ENCODE results near the gene GLRA3.
"Not testable (repeated sequence)": the region's sequence is repeated elsewhere in the genome, so short reads cannot be mapped to it uniquely, and the experiment has no call there.

GLRA3 gene

DNA sequence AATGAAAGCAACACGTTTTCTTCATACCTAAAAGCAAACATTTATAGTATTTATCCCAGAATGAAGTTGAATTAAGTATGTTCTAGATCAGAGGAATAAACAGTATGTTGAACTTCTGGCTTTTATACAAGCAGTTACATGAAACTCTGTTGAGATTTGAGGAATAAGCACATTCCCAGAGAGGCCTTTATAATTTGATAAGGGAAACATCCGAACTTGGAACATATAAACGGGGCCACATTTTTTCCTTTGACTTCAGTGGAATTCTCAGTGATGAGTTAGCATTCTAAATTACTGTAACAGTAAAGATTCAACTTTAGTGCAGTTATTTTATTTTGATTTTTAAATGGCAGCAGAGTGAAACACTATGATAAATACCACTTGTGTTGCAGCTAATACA, 119.5 kb downstream of the GLRA3 start:
- no peak for DNase-seq

DNA sequence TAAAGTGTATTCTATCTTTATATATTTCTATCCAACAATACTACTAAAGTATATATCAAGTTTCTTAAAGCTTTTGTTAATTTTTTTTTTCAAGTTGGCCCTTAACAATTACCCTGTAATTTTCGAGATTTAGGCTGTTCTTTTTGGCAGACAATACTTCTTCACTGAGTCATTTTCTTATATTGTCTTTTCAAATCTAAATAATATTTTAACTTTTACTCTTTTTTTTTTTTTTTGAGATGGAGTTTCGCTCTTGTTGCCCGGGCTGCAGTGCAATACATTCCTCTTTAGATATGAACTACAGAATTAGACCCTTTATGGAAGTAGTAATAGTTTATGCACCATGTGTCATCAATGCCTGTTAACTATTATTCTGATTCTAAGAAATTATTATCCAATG, 120.7 kb downstream of the GLRA3 start:
- DNase-seq: no peak

DNA sequence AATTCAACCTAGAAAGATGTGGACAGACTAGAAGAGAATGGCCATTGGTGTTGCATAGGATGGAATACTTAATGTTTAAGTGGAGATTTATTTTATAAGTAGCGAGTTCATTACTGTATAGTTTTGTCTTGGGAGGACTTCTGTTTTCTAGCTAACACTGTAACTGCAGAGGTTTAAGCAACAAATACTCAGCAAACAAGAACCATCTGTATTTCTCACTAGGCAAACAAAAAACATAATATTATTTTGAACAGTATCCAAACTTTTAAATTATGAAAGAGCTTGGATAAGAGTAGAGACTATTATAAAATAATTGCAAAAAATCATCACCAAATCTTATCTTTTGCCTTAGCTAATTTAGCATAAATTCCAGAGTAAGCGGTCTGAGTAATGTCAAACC, 121.1 kb downstream of the GLRA3 start:
- DNase-seq: no peak

DNA sequence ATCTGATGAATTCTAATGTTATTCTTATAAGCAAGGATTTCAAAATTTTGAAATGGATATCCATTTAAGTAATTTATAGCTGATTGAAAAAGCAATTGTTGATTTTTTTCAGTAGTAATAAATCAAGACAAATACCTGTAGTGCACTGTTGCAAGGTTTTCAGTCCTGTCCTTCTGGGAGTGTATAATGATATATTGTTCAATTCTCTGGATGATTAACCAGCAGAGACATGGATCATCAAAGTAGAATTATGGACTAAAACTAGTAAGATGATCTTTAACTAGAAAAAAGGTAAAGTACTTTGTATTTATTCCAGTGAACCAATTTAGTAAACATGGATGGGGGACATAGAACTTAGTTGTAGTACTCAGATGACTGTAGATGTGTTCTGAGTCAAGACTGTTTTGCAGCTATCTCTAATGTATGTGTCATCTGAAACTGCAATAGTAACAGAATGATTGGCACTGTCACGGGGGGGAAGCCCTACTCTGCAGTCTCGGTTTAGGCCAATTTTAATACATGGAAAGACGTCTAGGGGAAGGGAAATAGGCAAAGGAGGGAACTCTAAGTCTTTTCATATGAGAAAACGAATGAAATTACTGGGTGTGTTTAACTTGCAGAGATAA, 121.9 kb downstream of the GLRA3 start:
- peak; percentile 45 for DNase-seq

DNA sequence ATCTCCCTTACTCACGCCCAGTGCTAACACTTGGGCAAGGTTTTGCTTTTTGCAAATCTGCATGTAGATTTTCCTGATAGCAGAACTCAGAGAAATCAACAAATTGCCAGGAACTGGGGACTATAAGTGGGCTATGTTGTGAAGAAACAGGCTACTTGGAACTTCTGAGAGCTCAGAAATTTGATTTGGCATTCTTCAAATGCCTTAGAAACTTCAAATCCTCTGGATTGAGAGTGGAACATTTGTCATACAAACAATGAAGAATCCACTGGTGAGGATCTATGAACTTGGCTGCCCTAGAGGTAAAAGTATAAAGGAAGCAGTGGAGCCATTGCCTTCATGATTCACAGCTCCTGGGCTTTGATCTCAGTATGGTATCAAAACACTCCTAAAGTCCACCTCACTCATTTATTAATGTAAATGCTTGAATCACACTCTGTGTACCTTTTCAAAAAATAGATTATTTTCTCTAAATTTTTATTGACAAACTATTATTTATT, 126.0 kb downstream of the GLRA3 start:
- no peak for DNase-seq

DNA sequence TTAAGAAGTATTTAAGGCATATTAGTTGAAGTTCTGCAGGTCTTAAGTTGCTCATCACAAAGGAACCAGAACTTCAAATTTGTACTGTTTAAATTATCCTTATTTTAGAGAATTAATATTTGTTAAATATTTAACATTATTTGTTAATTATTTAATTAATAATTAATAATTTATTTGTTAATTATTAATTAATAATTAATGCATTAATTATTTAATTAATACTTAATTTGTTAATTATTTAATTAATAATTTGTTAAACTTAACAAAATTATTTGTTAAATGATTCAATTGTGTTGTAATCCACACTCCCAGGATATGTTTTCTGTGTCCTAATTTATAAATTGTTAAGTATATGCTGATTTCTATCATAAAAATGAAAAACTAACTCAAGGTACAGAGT, 129.4 kb downstream of the GLRA3 start:
- no peak for DNase-seq

DNA sequence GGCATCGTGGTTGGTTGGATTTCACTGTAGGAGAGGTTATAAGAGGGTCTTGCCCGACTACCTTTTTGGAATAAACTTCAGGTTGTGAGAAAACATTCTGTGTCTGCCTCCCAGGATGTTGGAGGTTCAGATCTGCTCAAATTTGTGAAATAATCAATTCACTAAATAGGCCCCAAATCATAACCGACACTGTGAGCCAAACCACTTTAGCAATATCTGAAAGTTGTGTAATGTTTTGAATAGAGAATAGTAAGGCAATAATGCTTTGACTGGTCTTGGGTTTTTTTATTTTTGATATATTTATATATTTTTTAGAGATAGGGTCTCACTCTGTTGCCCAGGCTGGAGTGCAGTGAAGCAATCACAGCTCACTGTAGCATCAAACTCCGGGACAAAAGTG, 131.2 kb downstream of the GLRA3 start:
- DNase-seq: no peak

DNA sequence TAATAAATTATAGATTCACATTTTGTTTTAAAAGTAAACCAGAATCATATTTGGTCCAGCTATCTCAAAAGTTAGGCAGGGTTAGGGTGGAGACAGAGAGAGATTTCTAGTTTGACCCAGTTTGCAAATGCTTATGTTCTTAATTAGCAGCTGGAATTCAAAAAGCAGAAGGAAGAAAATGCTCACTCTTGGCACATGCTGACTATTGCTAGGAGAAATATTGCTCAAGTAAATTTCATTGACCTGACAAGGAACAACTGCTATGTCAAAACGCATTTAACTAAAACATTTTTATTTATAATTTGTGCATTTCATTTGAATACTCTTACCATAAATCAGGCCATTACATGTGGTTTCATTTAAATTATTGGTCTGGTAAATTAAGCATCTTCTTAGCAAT, 131.8 kb downstream of the GLRA3 start:
- no peak for DNase-seq

DNA sequence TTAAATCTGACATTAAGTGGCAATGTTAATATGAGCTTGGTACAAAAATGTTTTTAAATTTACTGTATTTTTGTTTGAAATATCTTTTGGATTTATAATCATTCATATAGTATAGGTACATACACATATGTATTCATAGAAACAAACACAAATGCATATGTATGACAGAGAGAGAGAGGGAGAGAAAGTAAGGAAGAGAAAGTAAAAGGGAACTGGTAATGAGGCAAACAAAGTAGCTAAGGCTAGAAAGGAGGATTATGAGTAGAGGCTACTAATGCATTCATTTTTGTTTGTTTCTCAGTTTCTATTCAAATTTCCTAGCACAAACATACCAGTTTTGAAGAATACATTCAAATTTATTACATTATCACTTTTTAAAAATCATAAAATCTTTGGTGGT, 132.4 kb downstream of the GLRA3 start:
- no peak for DNase-seq

DNA sequence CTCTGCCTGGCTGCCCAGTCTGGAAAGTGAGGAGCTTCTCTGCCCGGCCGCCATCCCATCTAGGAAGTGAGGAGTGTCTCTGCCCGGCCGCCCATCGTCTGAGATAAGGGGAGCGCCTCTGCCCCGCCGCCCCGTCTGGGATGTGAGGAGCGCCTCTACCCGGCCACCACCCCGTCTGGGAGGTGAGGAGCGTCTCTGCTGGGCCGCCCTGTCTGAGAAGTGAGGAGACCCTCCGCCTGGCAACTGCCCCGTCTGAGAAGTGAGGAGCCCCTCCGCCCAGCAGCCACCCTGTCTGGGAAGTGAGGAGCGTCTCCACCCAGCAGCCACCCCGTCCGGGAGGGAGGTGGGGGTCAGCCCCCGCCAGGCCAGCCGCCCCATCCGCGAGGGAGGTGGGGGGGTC, 137.2 kb downstream of the GLRA3 start:
- not testable (repeated sequence) for DNase-seq

DNA sequence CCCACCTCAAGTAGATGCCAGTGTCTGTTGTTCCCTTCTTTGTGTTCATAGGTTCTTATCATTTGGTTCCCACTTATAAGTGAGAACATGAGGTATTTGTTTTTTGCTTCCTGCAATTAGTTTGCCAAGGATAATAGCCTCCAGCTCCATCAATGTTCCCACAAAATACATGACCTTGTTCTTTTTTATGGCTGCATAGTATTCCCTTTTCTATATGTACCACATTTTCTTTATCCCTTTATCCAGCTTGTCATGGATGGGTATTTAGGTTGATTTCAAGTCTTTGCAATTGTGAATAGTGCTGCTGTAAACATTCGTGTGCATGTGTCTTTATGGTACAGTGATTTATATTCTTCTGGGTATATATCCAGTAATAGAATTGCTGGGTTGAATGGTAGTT, 138.4 kb downstream of the GLRA3 start:
- DNase-seq: no peak

DNA sequence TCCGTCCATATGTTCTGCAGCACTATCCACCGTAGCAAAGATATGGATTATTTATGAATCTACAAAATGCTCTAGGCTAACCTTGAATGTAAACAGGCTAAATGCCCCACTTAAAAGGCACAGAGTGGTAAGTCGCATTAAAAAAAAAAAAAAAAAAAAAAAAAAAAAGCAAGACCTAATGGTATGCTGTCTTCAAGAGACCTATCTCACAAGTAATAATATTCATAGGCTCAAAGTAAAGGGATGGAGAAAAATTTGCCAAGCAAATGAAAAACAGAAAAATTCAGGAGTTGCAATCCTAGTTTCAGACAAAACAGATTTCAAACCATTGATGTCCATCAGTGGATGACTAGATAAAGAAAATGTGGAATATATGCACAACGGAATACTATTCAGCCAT, 139.4 kb downstream of the GLRA3 start:
- DNase-seq: no peak

DNA sequence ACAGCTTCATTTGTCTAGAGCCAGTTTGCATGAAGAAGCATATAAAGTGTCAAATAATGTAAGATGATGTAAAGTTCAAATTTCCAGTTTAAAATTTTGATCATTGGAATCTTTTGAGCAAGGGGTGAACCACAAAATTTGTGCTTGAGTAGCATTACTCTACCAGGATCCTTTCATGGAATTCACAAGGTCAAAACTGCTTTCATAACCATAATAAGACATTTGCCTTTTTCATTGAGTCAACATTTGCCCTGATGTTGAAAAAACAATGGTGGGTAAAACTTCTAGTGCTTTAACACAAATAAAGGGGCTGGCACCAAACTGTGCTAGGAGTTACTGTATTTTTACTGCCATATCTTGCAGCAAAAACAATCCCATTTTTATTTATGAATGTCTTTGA, 142.2 kb downstream of the GLRA3 start:
- DNase-seq: no peak

DNA sequence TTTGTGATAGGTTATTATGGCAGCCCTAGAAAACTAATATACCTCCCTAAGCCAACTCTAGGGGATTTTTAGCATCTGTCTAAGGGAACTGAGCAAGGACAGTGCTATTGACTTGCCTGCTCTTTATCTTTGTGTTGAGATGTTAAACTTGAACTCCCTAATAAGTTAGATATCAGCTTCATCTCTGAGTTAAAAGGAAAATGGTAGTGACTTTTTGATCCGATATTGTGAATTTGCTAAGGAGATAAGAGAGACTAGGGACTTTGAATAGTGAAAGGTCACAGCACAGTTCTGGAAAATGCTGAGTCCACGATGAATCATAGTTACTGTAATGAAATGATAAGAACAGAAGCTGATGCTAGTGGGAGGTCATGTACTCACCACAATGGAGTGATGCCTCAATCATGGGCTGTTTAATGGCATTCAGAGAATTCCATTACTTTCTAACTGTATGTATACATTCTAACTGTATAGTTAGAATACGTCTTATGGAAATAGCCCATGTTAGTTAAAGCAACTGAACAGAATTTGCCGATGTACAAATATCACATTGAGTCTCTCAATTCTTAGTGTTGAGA, 147.2 kb downstream of the GLRA3 start:
- DNase-seq: peak; percentile 39

DNA sequence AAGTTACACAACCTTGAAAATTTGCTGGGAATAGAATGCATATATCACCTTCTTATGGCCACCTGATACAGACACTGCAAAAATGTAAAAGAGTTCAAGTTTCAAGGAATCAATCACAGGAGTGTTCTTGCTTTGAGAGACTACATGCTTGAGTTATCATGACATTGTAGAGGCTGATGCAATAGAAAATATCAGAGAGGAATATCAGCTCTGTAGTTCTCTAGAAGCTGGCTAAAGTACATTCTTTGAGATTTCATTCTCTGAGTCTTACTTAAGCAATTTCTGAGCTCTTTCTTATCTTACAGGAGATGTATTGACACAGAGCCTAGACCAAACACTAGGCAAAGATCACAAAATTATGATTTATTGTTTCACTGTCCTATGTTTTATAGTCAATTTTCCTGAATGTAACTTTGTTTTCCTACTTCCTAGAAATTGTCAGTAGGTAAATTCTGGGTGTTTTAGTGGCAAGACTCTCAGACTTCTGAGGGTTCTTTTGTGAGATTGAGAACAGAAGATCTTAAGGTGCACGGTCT, 154.7 kb downstream of the GLRA3 start:
- DNase-seq: peak; percentile 52

DNA sequence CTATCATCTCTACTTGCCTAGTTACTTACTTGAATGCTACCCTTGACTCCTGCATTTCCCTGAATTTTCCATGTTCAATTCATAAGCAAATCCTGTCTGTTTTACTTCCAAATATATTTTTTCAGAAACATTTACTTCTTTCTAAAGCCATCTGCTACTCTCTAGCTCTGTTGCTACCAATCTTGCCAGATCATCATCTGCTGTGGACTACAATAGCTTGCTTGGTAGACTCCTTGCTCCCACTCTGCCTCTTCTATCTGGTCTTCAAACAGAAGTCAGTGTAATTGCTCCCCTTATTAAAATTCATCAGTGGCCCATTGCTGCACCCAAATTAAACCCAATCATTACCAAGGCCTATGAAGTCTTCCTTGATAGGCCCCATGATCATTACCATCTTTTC, 155.2 kb downstream of the GLRA3 start:
- no peak for DNase-seq

DNA sequence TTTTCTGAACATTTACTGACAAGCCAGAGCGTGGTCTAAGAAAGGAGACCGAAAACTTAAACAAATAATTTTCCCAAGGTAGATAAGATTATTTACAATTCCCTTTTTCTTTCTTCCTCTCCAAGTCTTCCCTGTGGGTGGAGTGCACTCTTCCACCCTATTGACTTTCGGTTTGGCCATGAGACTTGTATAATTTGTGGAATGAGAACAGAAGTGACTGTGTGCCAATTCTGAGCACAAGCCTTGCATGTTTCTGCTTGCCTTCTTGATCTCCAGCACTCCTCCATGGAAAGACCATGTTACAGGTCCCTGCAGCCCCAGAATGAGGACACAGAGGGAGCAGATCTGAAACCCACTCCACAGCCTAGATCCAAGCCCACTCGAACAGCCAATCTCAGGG, 156.8 kb downstream of the GLRA3 start:
- no peak for DNase-seq

DNA sequence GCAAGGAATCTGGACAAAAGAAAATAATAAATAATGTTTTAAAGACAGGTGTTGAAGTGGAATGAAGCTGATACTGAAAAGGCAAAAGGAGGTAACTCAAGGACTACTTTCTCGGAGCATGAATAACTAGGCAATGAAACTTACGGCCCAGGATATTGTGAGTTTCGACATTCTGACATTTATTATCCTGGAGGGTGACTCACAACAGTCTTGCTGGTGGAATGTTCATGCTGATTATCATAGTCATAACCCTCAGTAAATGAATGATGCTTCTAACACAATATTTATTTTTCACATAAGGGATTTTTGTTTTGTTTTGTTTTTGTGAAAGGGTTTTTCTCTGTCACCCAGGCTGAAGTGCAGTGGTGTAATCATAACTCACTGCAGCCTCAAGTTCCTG, 159.8 kb downstream of the GLRA3 start:
- DNase-seq: peak; percentile 97

DNA sequence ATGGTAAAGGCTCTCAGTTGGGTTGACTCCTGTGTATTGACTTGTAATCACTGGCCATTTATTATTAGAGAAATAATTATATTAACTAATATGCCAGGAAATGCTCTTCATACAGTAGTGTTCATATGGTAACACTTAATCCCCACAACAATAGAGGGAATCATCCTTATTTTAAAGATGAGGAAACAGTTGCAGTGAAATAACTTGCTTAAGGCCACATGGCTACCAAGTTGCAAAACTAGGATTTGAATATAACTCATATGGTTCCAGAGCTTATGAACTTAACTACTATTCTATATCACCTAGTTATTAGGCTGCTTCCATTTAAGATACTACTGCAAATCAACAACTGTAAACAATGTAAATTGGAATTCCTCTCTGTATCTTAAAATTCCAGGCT, 163.2 kb downstream of the GLRA3 start:
- no peak for DNase-seq

DNA sequence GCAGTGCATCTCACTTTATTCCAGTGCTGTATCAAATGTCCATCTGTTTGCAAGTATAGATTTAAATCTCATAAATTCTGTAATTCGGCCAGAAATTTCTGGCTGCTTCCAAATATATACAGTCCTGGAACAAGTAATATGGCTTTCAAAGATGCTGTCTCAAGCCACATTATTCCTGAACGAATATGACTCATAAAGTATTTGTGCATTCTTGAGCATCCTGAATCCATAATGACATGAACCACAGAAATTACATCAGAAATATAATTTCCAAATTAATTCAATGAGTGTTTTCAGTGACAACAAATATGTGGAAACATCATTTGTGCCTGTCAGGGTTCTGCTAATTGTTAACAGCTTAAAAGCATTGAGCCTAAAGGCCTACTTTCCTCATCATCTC, 165.8 kb downstream of the GLRA3 start:
- no peak for DNase-seq

DNA sequence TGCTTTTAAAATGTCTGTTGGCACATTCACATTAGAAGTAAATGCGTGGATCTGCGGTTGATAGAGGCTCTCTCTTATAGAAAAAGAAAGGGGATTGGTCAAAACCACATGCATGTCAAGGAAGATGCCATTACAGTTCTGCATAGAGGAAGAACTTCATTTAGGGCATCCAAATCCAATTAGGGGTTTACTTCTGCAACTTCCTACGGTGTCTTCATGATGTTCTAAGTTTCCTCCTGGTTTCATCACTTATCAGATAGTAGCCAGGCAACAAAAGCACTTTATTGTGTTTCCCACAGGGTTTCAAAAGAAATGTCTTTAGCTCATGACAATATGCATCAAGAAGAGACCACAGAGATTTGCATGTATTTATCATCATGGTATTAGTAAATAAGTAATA, 170.8 kb downstream of the GLRA3 start:
- DNase-seq: no peak

DNA sequence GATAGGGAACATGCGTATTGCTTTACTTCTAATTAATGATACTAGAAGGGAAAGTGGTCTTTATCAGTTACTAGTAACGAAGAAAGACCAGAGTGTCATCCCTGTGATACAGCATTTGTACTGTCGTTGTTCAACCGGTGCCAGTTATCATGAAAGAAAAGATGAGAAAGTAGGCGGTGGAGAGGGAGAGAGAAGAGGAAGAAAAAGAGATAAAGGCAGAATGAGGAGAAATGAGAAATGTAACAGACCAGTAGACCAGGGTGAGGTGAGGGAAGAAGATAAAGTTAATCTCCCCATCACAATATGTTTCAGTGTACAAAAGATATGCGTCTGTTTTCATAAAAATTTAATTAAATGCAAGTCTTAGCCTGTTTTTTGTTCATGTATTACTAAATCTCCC, 171.6 kb downstream of the GLRA3 start:
- DNase-seq: no peak

DNA sequence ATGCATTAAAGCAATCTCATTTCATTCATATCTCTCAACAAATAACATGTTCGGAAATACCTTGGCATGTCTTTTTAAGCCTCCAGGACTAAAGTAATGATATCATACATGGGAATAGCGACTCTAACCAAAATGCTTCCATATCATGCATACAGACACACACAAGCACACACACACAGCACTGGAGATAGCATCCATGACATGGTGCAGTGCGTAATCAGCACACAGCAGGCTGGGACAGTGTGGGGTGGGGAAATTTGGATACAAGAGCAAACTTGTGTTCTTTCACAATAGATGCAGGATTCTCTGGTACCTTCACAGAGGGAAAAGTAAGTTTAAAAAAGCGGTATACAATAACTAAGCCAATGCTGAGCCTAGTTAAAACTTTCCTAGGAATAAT, 174.4 kb downstream of the GLRA3 start:
- no peak for DNase-seq

DNA sequence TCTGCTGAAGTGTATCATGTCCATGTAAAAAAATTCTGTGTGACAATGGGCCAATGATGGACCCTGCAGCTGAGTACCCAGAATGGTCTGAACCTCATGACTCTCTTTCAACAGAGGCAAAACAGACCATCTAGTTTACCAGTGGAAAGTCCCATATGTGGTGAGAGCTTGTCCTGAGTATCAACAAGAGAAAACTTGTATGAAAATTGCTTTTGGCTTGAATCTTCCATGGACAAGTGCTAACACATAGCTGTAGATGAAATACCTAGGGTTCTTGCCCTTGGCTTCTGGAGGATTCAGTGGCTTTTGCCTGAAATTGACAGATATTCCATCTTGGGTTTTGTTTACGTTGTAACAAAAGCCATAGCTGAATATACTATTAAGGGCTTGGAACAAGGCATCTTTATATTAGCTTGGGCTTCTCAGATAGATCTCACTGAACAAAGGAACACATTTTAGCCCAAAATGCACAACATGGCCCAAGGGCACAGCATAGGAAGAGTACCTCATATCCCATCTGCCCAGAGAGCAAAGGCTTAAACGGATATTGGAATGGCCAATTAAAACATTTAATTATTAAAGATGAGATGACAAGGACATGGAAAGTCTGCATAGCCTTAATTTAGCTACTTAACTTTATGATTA, 178.2 kb downstream of the GLRA3 start:
- no peak for DNase-seq

DNA sequence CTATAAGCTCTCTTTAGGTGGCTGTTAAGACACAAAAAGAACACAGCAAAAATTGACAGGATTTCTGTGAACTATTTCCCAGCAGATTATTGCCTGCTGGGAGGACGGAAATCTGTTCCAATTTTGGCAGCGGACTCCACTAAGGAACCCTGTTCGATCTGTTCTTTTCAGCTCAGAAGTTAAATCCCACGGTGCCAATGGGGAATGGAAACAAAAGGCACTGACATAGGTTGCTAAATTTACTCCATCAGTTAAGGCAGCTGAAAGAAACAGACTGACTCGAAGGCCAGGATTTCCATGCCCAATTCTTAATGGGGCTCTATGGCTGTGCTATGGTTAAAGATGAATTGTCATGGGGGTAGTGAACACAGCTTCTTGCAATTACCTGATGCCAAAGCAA, 180.2 kb downstream of the GLRA3 start:
- DNase-seq: no peak
